GM19397 (cell line): ENCODE measurements around the gene CPOX.

Experiments used
- ATAC-seq: cut with Tn5 transposase; IDR thresholded peaks from one replicate; pipeline ENCODE4 v1.9.1; 2021; ENCODE audit warnings: mild to moderate bottlenecking, moderate library complexity; ENCODE audit not compliant: unreplicated experiment

CPOX gene

GRCh38 chr3:98596541-98597500 lies 3.4 kb upstream of the CPOX start:
- no peak for ATAC-seq

GRCh38 chr3:98596087-98596486 lies 2.7 kb upstream of the CPOX start:
- no peak for ATAC-seq

- ATAC-seq: no peak
Observed at GRCh38 chr3:98594628-98595324, 1.4 kb upstream of the CPOX start.

GRCh38 chr3:98592345-98592935 lies 971 bp downstream of the CPOX start:
- no peak for ATAC-seq

GRCh38 chr3:98589331-98590036 lies 3.9 kb downstream of the CPOX start:
- ATAC-seq: no peak

- ATAC-seq: no peak
Observed at GRCh38 chr3:98588065-98588464, 5.3 kb downstream of the CPOX start.

GRCh38 chr3:98587654-98588053 lies 5.8 kb downstream of the CPOX start:
- ATAC-seq: no peak

GRCh38 chr3:98584547-98584946 lies 8.9 kb downstream of the CPOX start:
- no peak for ATAC-seq

GRCh38 chr3:98583766-98584165 lies 9.6 kb downstream of the CPOX start:
- ATAC-seq: no peak

- no peak for ATAC-seq
Observed at GRCh38 chr3:98582042-98582441, 11.4 kb downstream of the CPOX start.

GRCh38 chr3:98581474-98581873 lies 11.9 kb downstream of the CPOX start:
- no peak for ATAC-seq

GRCh38 chr3:98580401-98581386 lies 12.7 kb downstream of the CPOX start:
- ATAC-seq: no peak

GRCh38 chr3:98577178-98577895 lies 16.1 kb downstream of the CPOX start:
- ATAC-seq: no peak

- no peak for ATAC-seq
Observed at GRCh38 chr3:98574132-98574531, 19.3 kb downstream of the CPOX start.

- ATAC-seq: peak; percentile 69
Observed at GRCh38 chr3:98573181-98573728, 20.2 kb downstream of the CPOX start.

GRCh38 chr3:98568402-98568801 lies 25.0 kb downstream of the CPOX start:
- ATAC-seq: no peak

GRCh38 chr3:98567666-98568270 lies 25.6 kb downstream of the CPOX start:
- no peak for ATAC-seq

- ATAC-seq: no peak
Observed at GRCh38 chr3:98565843-98566242, 27.6 kb downstream of the CPOX start.
